GM19438 (cell line): Measurements from ENCODE around the gene SNAPC4.

Experiments used
- ATAC-seq: cut with Tn5 transposase; IDR thresholded peaks from one replicate; pipeline ENCODE4 v1.9.1; 2021; ENCODE audit warnings: low read depth; ENCODE audit not compliant: unreplicated experiment

SNAPC4 gene

GRCh38 chr9:136400038-136400834 lies at the start of gene SNAPC4:
Gene SNAPC4, minus strand, starts transcription at chr9:136400170. Its CDS starts 1,742 bp downstream, at chr9:136398428.
- ATAC-seq, result peak; percentile 48

- no peak for ATAC-seq
Observed at GRCh38 chr9:136448655-136449054, 48.7 kb upstream of the SNAPC4 start.

- ATAC-seq, result no peak
Observed at GRCh38 chr9:136447173-136447778, 47.3 kb upstream of the SNAPC4 start.

GRCh38 chr9:136445799-136446198 lies 45.8 kb upstream of the SNAPC4 start:
- ATAC-seq, result no peak

- no peak for ATAC-seq
Observed at GRCh38 chr9:136444102-136444501, 44.1 kb upstream of the SNAPC4 start.

GRCh38 chr9:136443687-136444086 lies 43.7 kb upstream of the SNAPC4 start:
- ATAC-seq, result no peak

GRCh38 chr9:136443087-136443486 lies 43.1 kb upstream of the SNAPC4 start:
- ATAC-seq, result no peak

- ATAC-seq, result no peak
Observed at GRCh38 chr9:136442265-136442664, 42.3 kb upstream of the SNAPC4 start.

GRCh38 chr9:136441681-136442245 lies 41.8 kb upstream of the SNAPC4 start:
- no peak for ATAC-seq

GRCh38 chr9:136441191-136441680 lies 41.3 kb upstream of the SNAPC4 start:
- ATAC-seq, result no peak

GRCh38 chr9:136439481-136440408 lies 39.8 kb upstream of the SNAPC4 start, which contains the start of gene INPP5E:
Gene INPP5E, minus strand, starts transcription at chr9:136439845. Its CDS starts 426 bp downstream, at chr9:136439419.
- ATAC-seq, result peak; percentile 62

GRCh38 chr9:136438548-136439480 lies 38.8 kb upstream of the SNAPC4 start:
- peak; percentile 51 for ATAC-seq

- ATAC-seq, result no peak
Observed at GRCh38 chr9:136437839-136438547, 38.0 kb upstream of the SNAPC4 start.

- no peak for ATAC-seq
Observed at GRCh38 chr9:136437430-136437829, 37.5 kb upstream of the SNAPC4 start.

GRCh38 chr9:136436055-136436634 lies 36.2 kb upstream of the SNAPC4 start:
- ATAC-seq, result no peak

- no peak for ATAC-seq
Observed at GRCh38 chr9:136434580-136435169, 34.7 kb upstream of the SNAPC4 start.

- no peak for ATAC-seq
Observed at GRCh38 chr9:136433849-136434579, 34.0 kb upstream of the SNAPC4 start.
